ENCODE data around the gene MAPK11.

MAPK11 gene

GRCh38 chr22:50246242-50247175 lies 23.7 kb downstream of the MAPK11 start:
- no peak for DNase-seq

GRCh38 chr22:50245214-50246072 lies 24.7 kb downstream of the MAPK11 start:
- no peak for DNase-seq

DNA sequence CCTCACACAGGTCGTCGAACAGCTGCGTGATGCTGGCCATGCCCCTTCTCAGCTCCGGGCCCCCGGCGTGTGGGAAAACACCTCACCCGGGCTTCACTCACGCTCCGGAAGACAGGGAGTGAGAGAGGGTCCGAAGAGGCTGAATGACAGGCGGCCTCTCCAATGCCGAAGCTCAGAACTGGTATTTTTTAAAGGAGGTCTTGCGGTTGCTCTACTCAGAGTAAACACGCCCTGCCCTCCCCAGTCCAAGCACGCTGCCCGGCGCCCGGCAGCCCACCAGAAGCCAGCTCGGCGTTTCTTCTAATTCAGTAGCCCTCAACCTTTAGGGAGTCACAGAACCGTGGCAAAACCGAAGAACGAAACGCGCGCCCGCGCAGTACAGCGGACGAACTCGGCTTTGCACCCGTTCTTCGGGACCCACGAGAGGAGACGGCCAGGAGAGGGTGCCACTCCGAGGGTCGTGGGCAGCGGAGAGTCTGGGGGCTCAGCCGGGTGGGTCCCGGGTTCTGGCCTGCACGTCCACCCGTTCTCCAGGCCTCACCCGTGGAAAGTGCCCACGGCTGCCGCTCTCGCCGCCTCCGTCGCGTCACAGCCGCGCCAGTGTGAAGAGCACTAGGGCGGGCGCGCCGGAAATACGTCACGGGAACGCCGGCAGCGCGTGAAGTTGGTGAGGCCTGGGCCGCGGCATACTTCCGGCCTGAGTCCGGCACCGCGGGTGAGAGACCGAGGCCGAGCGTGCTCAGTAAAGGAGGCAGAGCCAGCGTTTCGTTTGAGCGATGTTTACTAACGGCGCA lies 25.6 kb downstream of the MAPK11 start, which contains the start of gene TUBGCP6:
Gene TUBGCP6 (minus strand): TSS at position 604 of the 794 bp plus-strand sequence. CDS start 564 bp downstream, at position 40.
- DNase-seq = peak; percentile 90

DNA sequence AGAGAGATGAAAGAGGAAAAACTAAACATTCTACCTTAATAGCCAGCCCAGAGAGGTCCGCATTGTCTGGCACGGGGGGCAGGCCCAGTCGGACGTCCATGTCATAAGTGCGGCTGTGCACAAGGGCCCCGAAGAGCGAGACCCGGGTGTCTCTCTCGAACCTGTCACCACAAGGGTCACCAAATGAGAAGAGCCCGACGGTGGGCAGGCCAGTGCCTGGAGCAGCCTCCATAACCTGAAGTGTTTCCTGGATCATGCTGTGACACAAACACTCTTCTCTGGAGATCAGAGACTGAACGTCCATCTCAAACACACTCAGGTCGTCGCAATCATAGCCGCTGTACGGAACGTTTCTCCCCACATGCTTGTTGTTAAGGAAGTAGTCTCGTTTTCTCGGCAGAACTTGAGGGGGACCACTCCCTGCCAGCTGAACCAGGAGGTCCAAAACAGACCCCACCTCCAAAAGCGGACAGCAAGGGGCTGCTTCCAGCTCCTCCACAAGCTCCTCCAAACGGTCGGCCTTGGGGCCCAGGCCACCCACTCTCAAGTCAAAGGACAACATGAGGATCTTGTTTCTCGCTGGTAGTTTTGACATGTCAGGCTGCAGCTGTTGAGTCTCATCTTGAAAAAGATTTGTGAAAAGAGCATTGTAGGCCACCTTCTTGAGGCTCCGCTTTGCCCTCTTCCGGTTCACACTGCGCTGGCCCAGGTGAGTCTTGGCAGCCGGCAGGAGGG lies 26.3 kb downstream of the MAPK11 start:
- no peak for DNase-seq

DNA sequence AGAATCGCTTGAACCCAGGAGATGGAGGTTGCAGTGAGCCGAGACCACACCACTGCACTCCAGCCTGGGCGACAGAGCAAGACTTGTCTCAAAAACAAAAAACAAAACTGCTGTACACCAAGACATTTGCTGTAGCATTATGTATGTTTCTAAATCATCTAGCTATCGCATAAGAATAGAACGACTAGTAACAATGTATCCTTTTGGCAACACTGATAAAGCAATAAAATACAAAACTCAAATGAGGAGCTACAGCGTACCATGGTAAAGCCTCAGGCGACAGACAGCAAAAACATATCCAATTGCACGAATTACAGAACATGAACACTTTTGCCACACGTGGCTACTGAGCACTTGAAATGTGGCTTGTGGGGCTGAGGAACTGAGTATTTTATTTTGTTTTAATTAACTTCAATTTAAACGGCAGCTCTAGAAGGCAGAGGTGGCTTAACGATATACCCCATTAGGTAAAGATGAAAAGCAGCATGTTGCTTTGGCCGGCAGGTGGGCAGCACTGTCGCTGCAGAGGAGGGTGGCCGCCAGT lies 27.7 kb downstream of the MAPK11 start:
- no peak for DNase-seq

- no peak for DNase-seq
Observed at GRCh38 chr22:50238755-50239154, 31.4 kb downstream of the MAPK11 start.

- DNase-seq = no peak
Observed at GRCh38 chr22:50236731-50237409, 33.3 kb downstream of the MAPK11 start.

DNA sequence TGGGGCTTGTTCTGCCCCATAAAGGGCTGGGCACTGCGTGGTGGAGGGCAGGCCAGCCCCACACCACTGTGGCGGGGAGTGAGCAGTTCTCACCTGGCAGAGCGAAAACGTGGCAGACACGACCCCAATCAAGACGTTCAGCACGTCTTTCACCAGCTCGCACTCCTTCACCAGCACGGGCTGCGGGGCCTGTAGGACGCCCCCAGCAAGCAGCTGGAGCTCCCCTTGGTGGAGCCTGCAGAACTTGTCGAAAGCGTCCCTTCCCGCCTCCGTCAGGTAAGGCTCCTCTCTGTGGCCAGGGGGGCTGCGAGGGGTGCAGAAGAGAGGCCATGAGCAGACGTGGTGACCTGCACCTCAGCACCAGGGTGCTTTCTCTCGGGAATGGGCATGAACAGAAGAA lies 37.0 kb downstream of the MAPK11 start:
- DNase-seq = no peak

DNA sequence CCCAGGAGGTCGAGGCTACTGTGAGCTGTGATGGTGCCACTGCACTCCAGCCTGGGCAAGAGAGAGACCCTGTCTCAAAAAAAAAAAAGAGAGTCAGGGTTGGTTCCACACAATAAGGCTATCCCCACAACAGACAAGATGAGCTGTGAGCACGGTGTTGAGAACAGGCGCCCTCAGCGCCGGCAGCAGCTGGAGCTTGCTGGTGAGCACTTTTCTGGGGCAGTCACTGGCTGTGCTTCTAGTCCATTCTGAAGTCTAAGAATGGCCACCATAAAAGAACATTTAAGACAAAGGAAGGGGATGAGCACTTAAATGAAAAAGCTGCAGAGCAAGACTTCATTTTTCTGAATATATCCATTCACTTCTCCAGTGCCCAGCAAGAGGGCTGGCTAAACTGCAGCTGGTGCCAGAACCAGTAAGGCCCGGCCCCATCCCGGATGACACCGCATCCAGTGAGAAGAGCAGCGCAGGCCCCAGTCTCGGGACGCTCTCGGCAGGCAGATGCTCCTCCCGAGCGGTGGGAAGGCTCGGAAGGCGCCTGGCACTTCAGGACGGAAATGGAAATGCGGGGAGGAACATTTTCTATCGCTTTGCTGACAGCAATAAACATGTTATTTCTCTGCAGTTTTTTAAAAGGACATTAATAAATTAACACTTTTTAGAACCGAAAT lies 37.6 kb downstream of the MAPK11 start:
- no peak for DNase-seq

- DNase-seq = no peak
Observed at GRCh38 chr22:50229370-50229769, 40.8 kb downstream of the MAPK11 start.

- no peak for DNase-seq
Observed at GRCh38 chr22:50228366-50228765, 41.8 kb downstream of the MAPK11 start.

DNA sequence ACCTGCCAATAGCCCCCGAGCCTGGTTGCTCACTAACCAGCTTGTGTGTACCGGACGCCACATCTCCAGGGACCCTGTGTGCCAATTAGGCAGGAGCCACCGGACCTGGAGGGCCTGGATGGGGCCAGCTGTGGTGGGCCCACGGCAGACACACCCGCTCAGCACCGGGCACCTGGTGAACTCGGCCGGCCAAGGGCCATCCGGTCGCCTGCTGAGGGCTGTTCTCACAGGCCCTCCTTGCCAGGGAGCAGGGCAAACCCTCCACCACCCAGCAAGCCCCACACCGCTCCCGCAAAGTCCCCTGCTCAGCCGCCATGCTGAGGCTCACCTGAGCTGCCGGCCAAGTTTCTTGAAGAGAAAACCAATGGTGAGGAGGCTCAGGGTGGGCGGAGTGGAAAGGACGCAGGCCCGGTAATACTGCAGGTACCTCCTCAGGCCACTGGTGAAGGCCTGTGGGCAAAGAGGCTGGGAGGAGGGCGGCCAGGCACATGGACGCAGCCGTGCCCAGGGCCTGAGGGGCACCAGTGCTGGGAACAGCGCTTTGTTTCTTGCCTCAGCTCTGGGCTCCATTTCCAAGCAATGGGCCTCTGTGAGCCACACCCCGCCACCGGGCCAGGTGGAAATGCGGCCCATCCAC lies 42.5 kb downstream of the MAPK11 start:
- DNase-seq = no peak

DNA sequence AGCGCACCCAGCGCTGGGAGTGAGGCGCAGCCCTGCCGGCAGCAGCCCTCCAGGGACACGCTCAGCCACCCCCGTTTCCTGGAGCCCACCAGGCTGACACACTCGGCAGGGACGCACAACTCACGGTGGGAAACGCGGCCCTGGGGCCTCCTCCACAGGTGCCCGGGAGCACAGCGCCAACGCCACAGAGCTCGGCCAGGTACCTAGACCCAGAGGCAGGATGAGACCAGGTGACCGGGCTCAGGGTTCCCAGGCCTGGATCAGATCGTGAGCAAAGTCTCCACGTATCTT lies 43.4 kb downstream of the MAPK11 start:
- DNase-seq = no peak

DNA sequence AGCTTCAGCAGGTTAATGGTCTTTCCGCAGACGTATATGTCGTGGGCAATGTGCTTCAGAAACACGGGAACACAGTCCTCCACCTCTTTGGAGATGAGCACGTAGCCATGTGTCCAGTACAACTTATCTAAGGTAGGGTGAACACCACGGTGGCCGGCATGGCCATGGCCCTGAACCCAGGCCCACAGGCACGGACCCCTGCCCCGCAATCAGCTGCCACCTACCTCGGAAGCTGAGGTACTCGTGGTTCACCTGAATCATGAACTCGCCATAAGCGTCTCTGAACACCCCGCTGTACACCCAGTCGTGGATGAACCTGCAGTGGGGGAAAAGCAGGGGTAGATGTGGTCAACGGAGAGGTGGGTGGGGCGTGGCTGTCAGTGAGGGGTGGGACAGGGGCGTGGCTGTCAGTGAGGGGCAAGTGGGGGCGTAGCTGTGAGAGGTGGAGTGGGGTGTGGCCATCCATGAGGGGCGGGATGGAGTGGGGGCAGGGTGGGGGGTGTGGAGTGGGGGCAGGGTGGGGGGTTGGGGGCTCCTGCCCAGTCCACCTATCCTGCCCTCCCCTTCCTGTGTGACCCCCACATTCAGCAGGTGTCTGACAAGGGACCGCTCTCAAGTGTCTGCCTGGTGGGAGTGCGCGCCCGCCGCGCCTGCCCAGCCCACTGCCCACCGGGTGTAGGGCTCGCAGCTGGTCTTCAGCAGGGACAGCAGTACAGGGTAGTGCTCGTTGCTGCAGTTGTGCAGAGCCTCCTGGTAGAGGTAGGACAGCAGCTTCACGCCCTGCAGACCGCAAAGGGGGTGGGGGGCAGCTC lies 43.9 kb downstream of the MAPK11 start:
- no peak for DNase-seq

- no peak for DNase-seq
Observed at GRCh38 chr22:50225200-50225969, 44.8 kb downstream of the MAPK11 start.

- no peak for DNase-seq
Observed at GRCh38 chr22:50224071-50224470, 46.1 kb downstream of the MAPK11 start.

- DNase-seq = no peak
Observed at GRCh38 chr22:50222508-50222907, 47.7 kb downstream of the MAPK11 start.

Measured in CD4-positive, alpha-beta T cell treated with Interleukin-15 for 1 hour (primary cell).